HG03460 (cell line): Measurements from ENCODE around the gene RNF224.
A peak's percentile ranks its signal among the peaks of the same experiment; 100 is the strongest.
"Not testable (repeated sequence)": the region's sequence is repeated elsewhere in the genome, so short reads cannot be mapped to it uniquely, and the experiment has no call there.

Experiments
- ATAC-seq: cut with Tn5 transposase; IDR thresholded peaks from one replicate; pipeline ENCODE4 v1.9.1; 2021; ENCODE audit not compliant: unreplicated experiment

The RNF224 gene

GRCh38 chr9:137236936-137237421, 9.7 kb downstream of the RNF224 start:
- ATAC-seq: no peak

- no peak for ATAC-seq
Measured at GRCh38 chr9:137237759-137238726, 10.7 kb downstream of the RNF224 start.

- ATAC-seq: not testable (repeated sequence)
Measured at GRCh38 chr9:137239541-137240200, 12.4 kb downstream of the RNF224 start.

GRCh38 chr9:137240318-137240840, 13.1 kb downstream of the RNF224 start:
- peak; percentile 23 for ATAC-seq

GRCh38 chr9:137240841-137241489, 13.7 kb downstream of the RNF224 start, which contains the start of gene TUBB4B:
TSS of gene TUBB4B (plus strand) at chr9:137241287. CDS start at chr9:137241361, 74 bp downstream.
- peak; percentile 67 for ATAC-seq

- ATAC-seq: peak; percentile 2
Measured at GRCh38 chr9:137241490-137242268, 14.4 kb downstream of the RNF224 start.

- ATAC-seq: no peak
Measured at GRCh38 chr9:137242269-137243203, 15.2 kb downstream of the RNF224 start.

GRCh38 chr9:137243266-137243625, 15.9 kb downstream of the RNF224 start:
- ATAC-seq: not testable (repeated sequence)

GRCh38 chr9:137243626-137244485, 16.6 kb downstream of the RNF224 start:
- no peak for ATAC-seq

GRCh38 chr9:137244486-137245449, 17.5 kb downstream of the RNF224 start:
- no peak for ATAC-seq

- no peak for ATAC-seq
Measured at GRCh38 chr9:137245450-137246421, 18.4 kb downstream of the RNF224 start.

- no peak for ATAC-seq
Measured at GRCh38 chr9:137247135-137247915, 20.0 kb downstream of the RNF224 start.

GRCh38 chr9:137247916-137248175, 20.5 kb downstream of the RNF224 start:
- ATAC-seq: no peak

GRCh38 chr9:137250329-137251193, 23.3 kb downstream of the RNF224 start:
- ATAC-seq: no peak

- no peak for ATAC-seq
Measured at GRCh38 chr9:137251194-137251461, 23.8 kb downstream of the RNF224 start, which contains the start of gene STPG3. TSS of gene STPG3 (plus strand) at chr9:137251286. CDS start at chr9:137251287, 1 bp downstream.
